HepG2 (cell line): Measurements from ENCODE around the gene OIT3.

ENCODE experiments used
- NPAS2 ChIP-seq: sonication (generic); formaldehyde crosslinking; IDR thresholded peaks from 2 replicates; pipeline ENCODE4 v1.8.0; 2022; ENCODE audit warnings: mild to moderate bottlenecking, missing genetic modification reagents, borderline replicate concordance
- RFX5 ChIP-seq: IDR thresholded peaks from 2 replicates; pipeline ENCODE4 v1.6.1; 2011; ENCODE audit warnings: low read depth, low read length, improper control_type of control experiment
- ZNF543 ChIP-seq: sonication (generic); formaldehyde crosslinking; IDR thresholded peaks from 2 replicates; pipeline ENCODE4 v1.4.0; 2020; ENCODE audit warnings: mild to moderate bottlenecking, missing genetic modification reagents
- TF ChIP-seq, protein P1 (sequence below): IDR thresholded peaks from 2 replicates; pipeline ENCODE4 v1.6.1; 2016; ENCODE audit warnings: mild to moderate bottlenecking, missing biosample characterization, missing genetic modification reagents
- TF ChIP-seq, protein P2 (sequence below): sonication (generic); formaldehyde crosslinking; IDR thresholded peaks from 2 replicates; pipeline ENCODE4 v1.5.0; 2020; ENCODE audit warnings: mild to moderate bottlenecking, missing genetic modification reagents, moderate library complexity

DNA sequence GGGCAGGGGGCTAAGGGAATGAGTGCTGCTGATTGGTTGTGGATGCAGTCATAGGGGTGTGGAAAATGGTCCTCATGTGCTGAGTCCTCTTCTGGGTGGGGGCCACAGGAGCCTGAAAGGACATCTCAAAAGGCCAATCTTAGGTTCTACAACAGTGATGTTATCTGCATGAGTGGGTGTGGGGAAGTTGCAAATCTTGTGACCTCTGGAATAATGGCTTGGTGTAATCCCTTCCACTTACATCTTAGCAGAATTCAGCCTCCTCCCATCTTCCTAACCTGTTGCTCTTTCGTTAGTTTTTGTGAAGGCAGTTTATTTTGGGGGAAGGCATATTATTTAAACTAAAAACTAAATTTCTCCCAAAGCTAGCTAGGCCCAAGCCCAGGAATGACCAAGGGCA, 42.0 kb upstream of the OIT3 start:
- TF ChIP-seq NPAS2 (CRISPR knock-in tag): no peak
- TF ChIP-seq, protein P1, sequence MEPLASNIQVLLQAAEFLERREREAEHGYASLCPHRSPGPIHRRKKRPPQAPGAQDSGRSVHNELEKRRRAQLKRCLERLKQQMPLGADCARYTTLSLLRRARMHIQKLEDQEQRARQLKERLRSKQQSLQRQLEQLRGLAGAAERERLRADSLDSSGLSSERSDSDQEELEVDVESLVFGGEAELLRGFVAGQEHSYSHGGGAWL (CRISPR knock-in tag): no peak
- no peak for TF ChIP-seq ZNF543 (CRISPR knock-in tag)
- TF ChIP-seq RFX5: no peak
- TF ChIP-seq, protein P2, sequence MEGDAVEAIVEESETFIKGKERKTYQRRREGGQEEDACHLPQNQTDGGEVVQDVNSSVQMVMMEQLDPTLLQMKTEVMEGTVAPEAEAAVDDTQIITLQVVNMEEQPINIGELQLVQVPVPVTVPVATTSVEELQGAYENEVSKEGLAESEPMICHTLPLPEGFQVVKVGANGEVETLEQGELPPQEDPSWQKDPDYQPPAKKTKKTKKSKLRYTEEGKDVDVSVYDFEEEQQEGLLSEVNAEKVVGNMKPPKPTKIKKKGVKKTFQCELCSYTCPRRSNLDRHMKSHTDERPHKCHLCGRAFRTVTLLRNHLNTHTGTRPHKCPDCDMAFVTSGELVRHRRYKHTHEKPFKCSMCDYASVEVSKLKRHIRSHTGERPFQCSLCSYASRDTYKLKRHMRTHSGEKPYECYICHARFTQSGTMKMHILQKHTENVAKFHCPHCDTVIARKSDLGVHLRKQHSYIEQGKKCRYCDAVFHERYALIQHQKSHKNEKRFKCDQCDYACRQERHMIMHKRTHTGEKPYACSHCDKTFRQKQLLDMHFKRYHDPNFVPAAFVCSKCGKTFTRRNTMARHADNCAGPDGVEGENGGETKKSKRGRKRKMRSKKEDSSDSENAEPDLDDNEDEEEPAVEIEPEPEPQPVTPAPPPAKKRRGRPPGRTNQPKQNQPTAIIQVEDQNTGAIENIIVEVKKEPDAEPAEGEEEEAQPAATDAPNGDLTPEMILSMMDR (CRISPR knock-in tag): no peak
